HG03097 (cell line): ENCODE measurements around the gene FBXL7.

Experiments used
- ATAC-seq: cut with Tn5 transposase; IDR thresholded peaks from one replicate; pipeline ENCODE4 v1.9.1; 2021; ENCODE audit not compliant: unreplicated experiment, low FRiP score

FBXL7 gene

DNA sequence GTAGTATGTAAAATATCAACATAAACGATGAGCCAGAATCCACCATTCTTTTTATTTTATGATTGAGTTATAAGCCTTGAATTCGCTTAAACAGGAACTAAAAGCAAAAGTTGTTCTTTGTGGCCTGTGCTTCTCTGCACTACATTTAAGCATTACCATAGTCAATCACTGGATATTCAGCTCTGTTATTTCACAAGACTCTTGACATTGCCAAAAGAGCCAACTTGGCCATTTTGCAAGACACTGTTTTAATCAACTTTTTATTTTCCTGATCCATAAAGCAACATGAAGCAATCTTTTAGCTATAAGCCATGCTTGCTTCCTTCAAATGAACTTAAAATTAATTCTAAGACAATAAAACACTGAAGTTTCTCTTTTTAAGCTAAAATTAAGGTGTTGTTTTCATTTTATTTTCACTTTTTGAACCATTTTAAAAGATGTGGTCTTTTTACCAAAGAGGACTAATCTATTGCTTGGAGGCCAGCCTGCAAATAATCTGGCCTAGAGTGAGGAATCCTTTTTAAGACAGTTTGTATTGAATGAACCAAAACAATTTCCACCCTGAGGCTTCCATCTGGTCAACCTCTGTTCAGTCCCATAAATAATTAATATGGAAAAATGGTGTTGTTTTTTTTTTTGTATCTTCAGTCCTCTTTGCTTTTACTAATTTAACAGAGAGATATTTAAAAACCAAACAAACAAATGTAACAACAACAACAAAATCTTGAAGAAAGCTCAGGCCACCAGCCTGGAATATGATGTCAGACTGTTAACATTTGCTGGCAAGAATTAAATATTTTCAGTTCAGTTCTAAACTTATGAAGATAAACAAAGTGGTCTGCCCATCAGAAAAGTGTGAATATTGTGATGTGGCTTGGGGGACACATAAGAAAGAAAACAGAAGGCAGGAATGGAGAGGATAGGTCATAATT, 405.2 kb downstream of the FBXL7 start:
- ATAC-seq, result no peak

DNA sequence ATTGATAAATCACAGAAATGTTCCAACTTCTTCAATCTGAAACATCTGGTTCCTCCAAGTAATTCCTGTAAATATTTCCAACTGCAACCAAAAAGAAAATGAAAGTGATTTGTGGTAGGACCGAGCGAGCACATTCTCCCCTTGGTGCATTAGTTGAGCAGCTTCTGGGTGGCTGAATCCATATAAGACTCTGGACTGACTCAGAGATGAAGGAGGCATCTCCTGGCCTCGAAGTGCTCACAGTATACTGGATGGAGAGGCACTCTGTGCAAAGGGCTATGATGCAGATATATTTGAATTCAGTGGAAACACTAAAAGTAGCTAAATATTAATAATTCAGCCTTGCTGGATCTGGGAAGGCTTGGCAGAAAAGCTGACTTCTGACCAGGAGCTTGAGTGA, 414.7 kb downstream of the FBXL7 start:
- no peak for ATAC-seq

DNA sequence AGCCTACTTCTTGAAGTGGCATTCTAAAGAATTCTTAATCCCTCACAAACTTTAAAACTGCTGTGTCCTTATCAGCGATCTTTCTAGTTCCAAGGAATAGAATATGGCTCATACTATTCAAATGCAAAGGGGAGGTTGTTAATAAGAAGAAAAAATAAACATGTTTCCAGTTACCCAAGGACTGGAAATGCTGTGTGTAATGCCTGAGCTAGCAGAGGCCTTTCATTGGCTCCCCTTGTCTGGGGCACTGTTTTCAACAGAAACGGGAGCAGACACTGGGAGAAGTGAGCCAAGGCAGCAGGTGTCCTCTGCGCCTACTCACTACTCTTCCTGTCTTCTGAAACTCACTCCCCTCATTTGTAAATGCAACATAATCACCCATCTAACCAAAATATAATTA, 426.6 kb downstream of the FBXL7 start:
- ATAC-seq, result no peak

DNA sequence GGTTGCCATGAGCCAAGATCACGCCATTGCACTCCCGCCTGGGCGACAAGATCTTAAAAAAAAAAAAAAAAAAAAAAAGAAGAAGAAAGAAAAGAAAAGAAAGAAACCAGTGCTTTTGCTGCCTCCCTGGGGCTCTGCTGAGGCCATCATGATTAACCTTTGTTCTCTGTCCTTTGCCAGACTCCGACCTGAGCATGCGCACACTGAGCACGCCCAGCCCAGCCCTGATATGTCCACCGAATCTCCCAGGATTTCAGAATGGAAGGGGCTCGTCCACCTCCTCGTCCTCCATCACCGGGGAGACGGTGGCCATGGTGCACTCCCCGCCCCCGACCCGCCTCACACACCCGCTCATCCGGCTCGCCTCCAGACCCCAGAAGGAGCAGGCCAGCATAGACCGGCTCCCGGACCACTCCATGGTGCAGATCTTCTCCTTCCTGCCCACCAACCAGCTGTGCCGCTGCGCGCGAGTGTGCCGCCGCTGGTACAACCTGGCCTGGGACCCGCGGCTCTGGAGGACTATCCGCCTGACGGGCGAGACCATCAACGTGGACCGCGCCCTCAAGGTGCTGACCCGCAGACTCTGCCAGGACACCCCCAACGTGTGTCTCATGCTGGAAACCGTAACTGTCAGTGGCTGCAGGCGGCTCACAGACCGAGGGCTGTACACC, 427.9 kb downstream of the FBXL7 start:
- ATAC-seq, result no peak

DNA sequence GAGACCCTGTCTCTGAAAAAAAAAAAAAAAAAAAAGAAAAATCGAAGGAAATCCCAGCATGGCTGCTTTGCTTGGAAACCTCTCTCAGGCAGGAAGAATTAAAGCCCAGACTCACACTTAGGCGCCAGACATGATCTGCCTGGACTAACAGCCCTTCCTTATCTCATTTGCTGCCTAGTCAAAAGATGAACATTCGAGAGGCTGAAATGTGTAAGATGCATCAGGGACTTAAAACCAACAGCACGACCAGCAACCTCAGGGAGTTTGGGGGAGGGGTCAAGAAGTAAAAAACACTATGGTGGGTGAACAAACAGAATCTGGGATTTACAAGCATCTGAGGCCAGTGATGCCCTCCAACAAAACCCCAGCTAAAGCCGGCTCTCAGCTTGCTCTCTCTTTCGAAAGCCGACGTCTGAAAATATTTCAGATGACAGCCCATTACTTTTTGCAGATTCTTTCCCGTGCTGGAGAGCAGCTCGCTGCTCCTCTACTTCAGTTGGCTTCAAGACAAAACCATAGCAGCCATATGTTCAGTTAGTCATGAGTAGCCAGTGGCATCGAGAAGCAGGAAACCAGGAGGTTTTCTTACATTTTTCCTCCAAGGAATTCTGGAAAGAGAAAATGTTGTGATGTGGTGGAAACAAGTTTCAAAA, 429.8 kb downstream of the FBXL7 start:
- ATAC-seq, result no peak

DNA sequence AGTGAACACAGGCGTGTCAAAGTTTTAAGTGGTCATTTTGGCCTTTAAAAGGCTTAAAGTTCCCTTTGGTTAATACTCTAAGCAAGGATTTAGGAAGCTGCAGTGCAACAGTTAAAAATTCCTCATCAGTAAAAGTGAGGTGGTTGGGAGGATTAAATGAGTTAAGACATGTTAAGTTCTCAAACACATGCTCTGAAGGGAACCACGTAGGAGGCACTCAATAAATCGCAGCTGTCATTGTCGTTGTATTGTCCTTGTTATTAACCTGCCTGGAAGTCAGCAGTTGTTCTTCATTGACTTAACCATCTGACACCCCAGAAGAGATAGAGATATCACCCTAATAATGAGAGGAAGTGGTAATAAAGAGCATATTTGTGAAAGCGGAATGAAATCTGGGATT, 432.1 kb downstream of the FBXL7 start:
- no peak for ATAC-seq

DNA sequence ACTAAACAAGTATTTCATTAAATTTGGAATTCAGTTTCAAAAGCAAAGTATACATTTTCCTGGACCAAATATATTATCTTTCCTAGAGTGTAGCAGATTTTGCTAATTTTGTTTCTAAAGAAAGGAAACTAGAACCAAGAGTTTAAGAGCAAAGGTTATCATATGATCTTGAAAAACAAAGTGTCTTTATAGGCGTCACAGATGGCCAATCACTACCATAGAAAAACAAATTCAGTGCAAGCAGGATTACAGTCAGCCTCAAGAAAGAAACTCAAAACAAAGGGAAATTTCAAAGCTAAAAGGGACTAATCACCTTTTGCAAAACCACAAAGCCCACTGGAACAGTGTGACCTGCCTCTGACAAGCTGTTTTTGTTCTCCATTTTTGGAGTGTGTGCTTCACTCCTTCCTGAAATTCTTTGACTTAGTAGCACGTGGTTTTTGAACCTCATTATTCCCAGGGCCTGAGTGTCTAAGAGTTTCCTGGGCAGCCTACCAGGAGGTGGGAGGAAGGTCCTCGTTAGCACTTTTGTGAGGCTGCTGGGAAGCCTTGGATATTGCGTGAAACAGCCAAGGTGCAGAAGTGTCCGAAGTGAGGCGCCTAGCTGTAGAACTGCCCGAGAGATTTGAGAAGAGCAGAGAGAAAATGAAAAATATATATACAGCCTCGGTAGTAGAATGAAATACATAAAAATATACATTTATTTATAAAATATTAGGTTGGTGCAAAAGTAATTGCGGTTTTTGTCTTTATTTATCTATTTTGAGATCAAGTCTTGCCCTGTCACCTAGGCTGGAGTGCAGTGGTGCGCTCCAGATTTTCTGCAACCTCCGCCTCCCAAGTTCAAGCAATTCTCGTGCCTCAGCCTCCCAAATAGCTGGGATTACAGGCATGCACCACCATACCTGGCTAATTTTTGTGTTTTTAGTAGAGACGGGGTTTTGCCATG, 433.6 kb downstream of the FBXL7 start:
- no peak for ATAC-seq

DNA sequence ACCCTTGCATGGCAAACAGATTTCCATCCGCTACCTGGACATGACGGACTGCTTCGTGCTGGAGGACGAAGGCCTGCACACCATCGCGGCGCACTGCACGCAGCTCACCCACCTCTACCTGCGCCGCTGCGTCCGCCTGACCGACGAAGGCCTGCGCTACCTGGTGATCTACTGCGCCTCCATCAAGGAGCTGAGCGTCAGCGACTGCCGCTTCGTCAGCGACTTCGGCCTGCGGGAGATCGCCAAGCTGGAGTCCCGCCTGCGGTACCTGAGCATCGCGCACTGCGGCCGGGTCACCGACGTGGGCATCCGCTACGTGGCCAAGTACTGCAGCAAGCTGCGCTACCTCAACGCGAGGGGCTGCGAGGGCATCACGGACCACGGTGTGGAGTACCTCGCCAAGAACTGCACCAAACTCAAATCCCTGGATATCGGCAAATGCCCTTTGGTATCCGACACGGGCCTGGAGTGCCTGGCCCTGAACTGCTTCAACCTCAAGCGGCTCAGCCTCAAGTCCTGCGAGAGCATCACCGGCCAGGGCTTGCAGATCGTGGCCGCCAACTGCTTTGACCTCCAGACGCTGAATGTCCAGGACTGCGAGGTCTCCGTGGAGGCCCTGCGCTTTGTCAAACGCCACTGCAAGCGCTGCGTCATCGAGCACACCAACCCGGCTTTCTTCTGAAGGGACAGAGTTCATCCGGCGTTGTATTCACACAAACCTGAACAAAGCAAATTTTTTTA, 436.7 kb downstream of the FBXL7 start:
- no peak for ATAC-seq

DNA sequence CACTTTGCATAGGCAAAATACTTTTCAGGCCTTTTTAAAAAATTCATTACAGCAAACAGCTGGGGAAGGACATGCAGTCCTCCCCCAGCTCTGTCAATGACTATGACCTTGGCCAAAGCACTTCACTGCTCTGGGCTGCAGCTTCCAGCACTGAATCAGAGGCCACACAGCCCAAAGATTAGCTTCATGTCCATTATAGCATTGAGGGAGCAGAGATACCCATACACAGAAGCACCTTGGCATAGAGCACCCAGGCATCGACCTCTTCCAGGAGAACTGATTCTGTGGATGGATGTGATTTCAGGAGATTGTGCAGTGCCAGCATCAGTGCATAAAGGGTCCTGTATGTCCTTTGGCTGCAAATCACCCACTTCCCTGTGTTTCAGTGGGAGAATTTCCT, 437.7 kb downstream of the FBXL7 start:
- ATAC-seq, result no peak

DNA sequence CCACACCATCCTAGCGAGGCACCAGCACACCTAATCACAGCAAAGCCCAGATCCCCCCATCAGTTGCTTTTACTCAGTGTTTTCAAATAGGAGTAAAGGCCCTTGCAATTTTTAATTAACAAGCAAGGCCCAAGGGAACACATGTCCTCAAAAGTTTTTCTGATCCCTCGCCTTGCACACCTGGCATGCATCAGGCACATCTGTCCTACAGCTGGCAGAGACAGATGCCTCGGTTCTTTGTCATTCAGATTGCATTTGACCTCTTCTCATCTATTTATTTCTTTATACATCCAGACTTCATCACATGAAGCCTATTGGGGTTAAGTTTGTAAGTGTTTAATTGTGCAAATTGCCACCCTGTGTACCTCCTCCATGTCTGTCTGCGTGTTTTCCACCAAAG, 438.2 kb downstream of the FBXL7 start:
- no peak for ATAC-seq

DNA sequence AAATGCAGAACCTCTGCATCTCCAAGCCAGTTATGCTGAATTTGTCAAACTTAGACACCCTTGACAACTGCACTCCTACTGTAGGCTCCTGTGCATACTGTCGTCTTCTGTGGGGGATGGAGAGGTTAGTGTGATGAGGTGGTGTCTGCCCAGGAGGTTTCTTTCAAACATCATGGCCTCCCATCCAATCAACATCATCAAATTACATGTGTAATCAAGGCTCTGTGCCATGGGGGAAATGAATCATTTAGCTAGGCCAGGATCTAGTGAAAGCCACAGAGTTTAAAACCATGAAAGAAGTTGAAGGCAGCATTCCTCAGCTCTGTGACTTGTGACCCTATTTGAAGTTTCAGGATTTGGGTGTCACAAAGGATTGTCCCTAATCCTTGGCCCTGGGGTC, 439.0 kb downstream of the FBXL7 start:
- ATAC-seq, result no peak

DNA sequence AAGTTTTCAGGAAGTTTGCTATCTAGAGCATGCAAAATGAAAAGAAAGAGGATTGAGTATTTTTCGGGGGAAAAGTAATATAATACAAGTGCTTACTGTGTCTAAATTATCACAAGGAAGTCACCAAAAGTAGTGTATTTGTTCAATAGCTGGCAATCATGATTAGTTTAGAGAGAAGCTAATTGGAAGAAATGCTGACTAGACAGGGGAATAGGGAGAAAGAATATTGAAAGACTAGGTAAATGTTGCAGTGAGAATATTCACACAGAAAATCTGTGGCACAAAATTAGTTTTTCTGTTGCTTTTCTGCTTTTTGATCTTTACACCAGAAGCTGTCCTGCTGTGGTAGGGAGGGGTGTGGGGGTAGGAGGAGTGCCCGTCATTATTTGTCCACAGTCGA, 440.9 kb downstream of the FBXL7 start:
- ATAC-seq, result no peak

DNA sequence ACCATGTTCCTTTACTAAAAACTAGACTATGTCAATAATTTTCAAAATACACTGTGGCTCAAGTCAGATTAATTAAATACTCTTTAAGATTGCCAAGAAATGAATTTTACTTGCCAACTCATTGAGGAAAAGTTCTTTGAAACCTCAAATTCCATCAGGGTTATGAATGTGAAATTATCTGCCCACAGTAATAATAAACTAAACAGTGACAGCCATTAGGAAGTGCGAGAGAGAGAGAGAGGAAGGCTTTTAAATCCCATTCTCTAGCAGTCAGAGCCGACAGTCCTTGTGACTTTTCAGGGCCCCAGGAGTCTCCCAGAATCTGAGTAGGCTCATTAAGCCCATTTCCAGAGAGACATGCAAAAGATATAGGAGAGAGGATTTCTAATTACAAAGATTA, 443.5 kb downstream of the FBXL7 start:
- no peak for ATAC-seq

DNA sequence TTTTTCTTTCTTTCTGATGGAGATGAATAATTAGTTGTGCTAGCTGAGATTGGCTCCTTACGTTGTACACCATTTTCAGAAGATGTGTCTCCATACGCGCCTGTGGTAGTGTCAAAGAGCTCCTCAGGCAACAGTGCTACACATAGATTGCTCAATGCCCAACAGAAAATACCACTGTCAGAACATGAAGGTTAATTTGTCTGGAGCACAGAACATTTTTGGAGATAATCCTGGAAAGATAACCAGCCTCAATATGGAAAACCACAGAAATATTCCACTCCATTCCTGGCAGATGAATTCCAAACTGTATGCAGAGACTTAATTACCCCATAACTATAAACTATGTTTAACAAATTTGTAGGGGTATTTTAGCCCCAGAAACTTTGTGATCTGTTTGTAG, 446.0 kb downstream of the FBXL7 start:
- ATAC-seq, result no peak

DNA sequence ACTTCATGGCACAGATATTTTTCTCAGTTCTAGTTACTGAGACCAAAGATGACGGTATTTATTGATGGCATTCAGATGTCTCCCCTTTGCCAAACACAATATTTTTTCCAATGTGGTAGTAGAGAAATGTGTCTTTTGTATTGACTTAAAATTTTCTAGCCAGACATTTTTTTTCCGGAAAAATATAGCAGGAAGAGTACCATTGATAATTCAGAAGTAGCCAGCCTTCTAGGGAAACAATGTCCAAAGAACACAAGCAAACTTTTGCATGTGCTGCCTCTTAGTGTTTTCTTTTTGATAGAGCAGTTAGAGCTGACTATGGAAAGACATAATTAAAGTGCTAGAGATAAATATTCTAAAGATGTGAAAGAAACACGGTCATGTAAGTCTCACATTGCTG, 448.2 kb downstream of the FBXL7 start:
- ATAC-seq, result no peak

DNA sequence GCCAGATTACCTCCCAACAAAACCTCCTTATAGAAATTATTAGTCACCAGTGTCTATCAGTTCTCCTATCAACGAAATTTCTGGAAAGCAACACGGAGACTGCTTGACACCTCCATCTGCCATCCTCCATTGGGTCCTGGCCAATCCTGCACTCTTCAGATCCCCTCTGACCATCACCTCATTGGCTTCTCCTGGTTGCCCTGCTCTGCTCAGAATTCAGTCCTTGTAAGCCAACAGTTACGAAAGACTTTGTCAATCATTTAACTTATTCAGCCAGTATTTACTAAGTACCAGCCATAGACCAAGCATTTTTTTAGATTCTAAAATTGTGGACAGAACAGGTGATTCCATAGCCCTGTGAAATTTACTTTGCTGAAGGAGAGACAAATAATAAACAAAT, 451.1 kb downstream of the FBXL7 start:
- ATAC-seq, result no peak

DNA sequence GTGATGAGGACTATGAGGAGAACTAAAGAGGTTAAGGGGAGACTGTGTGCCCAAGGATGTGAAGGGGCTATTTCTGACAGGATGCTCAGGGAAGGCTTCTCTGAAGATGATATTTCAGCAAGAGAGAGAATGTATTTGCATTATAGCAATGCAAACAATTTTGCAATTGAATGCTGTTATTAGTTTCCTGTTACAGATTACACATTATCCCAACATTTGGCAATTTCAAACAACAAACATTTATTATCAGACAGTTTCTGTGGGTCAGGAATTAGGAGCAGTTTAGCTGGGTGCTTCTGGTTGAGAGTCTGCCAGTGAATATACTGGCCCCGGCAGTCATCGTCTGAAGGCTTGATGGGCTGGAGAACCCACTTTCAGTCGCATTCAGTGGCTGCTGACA, 451.6 kb downstream of the FBXL7 start:
- no peak for ATAC-seq

DNA sequence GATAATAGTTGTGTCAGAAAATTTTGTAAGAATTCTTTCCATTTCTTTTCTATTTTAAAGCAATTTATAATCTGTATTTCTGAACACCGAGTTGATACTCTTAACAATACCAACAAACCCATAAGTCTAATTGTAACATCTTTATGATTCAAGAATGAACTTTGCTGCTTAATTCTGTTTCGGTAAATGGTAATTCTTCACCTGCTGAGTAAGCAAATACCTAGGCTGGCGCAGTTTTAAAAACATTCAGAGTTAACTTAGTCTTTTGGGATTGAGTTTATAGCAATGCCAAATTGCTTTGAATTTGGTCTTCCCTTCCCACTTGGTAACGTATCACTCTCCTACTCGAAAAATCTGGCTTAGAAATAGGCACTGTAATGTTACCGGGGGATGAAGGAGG, 456.6 kb downstream of the FBXL7 start:
- ATAC-seq, result no peak

DNA sequence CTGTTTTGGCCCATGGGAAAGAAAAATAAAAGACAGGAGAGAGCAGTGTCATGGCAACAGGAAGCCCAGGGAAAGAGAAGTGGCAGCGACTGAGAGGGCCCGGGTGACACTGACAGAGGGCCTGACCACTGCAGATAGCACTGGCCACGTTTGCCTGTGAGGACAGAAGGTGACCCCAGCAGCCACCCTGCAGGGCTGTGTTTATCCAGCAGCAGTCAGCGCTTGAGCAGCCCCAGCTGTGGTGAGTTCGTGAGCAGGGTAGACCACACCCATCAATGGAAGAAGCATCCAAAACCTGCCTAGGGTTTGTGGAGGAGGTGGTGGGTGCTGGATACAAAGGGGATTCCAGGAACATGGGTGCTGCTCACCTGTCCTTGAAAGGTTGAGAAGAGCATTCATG, 457.1 kb downstream of the FBXL7 start:
- no peak for ATAC-seq
